Adipocyte (in vitro differentiated cells): ENCODE data around the gene NPTX1.

Source experiments
- DNase-seq: peaks from one replicate; pipeline ENCODE4 v3.0.0-alpha.2; 2015; ENCODE audit warnings: low read depth
- H3K27me3 ChIP-seq: replicated peaks from 2 replicates; pipeline ENCODE4 v1.7.0; 2013; ENCODE audit warnings: mild to moderate bottlenecking, low read length, moderate library complexity; ENCODE audit not compliant: control insufficient read depth, insufficient read depth
- H3K36me3 ChIP-seq: 2 replicates; pipeline ENCODE4 v1.7.0; 2013; ENCODE audit warnings: low read length, mild to moderate bottlenecking, moderate library complexity; ENCODE audit not compliant: control insufficient read depth, insufficient read depth, severe bottlenecking
- H3K4me1 ChIP-seq: 2 replicates; pipeline ENCODE4 v1.7.0; 2013; ENCODE audit warnings: mild to moderate bottlenecking, low read length, moderate library complexity; ENCODE audit not compliant: control insufficient read depth, insufficient read depth
- H3K4me3 ChIP-seq: 2 replicates; pipeline ENCODE4 v1.7.0; 2013; ENCODE audit warnings: mild to moderate bottlenecking, low read length, moderate library complexity
- H3K9ac ChIP-seq: 2 replicates; pipeline ENCODE4 v1.7.0; 2013; ENCODE audit warnings: mild to moderate bottlenecking, low read length, moderate library complexity
- H3K9me3 ChIP-seq: 2 replicates; pipeline ENCODE4 v1.7.0; 2013; ENCODE audit warnings: mild to moderate bottlenecking, low read length, moderate library complexity; ENCODE audit not compliant: control insufficient read depth

NPTX1 gene

DNA sequence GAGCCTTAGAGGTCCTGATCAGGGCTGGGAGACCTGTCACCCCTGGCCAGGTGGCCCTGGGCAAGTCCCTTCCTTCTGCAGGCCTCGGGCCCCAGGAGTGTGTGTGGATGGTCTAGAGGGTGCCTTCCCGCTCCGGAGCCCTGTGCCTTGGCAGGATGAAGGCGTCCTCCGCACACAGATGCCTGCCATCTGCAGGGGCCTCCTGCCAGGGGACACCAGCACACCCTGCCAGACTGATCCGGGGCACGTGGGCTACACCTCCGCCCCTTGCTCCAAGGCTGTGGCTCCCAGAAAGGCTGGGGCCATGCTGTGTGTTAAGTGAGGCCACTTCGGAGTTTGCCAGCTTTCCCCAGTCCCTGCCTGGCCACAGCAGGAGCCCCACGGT lies 30.7 kb downstream of the NPTX1 start:
- Histone ChIP-seq H3K27me3 (peaks cover 5% of the 10 kb centered on the region), H3K4me1 (no peaks in the 10 kb centered on the region), H3K9ac (no peak overlapping the region), H3K9me3 (no peaks in the 10 kb centered on the region), H3K36me3 (no peaks in the 10 kb centered on the region), H3K4me3 (no peak overlapping the region)
- DNase-seq: no peak

DNA sequence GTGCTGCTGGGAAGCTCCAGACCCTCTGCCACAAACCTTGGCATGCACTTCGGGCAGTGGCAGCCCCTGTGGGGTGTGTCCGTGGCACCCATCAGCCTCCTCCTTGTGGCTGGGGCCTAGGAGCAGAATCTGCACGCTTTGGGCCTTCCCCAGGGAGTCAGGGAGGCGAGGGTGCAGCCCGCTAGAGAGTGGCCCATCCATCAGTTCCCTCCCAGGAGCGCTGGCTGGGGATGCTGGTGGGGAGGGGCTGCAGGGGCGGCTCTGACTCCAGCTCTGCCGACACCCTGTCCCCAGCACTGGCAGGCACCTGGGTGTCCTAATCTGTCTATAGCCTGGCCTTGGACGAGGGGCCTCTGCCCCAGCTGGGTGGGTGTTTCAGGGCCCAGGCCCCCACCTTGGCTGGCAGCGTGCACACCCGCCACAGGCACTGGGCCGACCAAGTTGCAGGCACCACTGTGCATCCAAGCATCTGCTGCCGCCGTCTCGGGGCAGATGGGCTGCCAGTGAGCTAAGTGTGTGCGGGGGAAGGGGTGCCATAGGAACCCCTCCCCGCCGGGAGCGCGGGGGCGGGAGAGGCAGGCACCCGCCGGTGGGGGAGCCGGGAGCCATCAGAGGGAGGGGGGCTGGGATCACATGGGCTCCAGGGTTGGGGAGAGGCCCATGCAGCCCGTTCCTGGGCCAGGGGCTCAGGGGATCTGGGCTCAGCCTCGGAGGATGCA lies 31.2 kb downstream of the NPTX1 start:
- Histone ChIP-seq H3K9me3 (no peaks in the 10 kb centered on the region), H3K4me1 (no peaks in the 10 kb centered on the region), H3K36me3 (no peaks in the 10 kb centered on the region), H3K27me3 (peaks cover 5% of the 10 kb centered on the region), H3K4me3 (no peak overlapping the region), H3K9ac (no peak overlapping the region)
- DNase-seq: no peak

DNA sequence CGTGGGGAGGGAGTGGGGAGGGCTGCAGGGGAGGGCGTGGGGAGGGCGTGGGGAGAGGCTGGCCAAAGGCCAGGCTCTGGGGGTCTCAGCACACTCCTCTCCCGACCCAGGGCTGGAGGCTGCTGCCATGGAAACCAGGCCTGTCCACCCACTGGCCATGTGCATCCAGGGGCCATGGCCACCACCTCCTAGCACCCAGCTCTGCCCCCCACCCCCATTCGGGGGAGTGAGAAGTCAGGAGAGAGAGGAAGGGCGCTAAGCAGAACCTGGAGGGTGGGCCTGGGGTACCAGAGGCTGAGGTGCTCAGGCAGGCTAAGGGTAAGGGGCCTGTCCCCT lies 31.8 kb downstream of the NPTX1 start:
- H3K4me1 ChIP-seq: no peaks in the 10 kb centered on the region
- H3K9me3 ChIP-seq: no peaks in the 10 kb centered on the region
- no peak for DNase-seq
- H3K36me3 ChIP-seq: no peaks in the 10 kb centered on the region
- H3K27me3 ChIP-seq: peaks cover 5% of the 10 kb centered on the region
- no peak overlapping the region for H3K4me3 ChIP-seq
- no peak overlapping the region for H3K9ac ChIP-seq

DNA sequence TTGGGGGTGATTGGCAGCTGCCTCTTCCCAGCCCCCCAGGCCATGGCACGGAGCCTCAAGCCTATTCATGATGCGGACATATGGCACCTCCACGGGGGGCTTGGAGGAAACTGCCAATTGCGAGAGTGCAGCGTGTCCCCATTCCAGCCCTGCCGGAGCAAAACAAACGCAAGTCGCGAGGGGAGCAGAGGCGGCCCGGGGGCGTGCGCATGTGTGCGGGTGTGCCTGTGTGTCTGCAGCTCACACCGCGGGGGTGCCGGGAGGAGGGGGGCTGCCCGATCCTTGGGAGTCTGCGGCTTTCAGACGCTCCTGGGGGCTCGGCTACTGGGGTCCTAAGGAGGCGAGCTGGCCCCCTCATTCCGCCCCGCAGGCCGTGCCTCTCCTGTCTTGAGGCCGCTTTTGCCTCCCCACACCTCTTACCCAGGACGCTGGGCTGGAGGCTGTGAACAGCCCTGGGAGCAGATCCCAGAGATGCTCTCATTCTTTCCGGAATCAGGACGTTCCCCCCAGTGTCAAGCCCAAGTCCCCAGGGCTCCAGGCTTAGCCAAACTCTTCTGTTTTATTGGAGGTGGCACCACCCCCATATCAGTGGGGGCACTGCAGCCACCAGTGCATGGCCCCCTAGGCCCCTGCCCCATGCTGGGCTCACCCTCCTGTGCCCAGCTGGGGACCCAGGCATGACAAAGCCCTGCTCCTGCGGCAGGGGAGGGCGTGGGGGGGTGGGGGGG lies 32.3 kb downstream of the NPTX1 start:
- DNase-seq: no peak

DNA sequence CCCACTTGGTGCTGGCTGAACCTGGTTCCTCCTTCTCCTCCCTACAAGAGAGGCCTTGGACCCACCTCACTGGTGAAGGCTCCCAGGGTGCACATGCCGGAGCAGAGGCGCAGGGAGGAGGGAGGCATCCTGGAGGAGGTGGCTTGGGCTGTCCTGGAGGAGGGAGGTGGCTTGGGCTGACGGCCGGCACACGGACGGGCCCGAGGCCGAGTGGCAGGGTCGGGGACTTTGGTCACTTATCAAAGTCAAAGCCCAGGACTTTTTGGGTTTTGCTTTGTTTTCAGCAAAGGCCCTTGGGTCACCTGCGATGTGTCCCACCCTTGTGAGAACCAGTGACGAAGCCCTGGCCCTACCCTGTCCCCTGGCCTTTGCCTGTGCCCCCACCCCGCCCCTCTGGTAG lies 32.9 kb downstream of the NPTX1 start:
- Histone ChIP-seq H3K4me1 (no peaks in the 10 kb centered on the region), H3K9me3 (no peaks in the 10 kb centered on the region), H3K36me3 (no peaks in the 10 kb centered on the region), H3K27me3 (peaks cover 5% of the 10 kb centered on the region), H3K9ac (no peak overlapping the region), H3K4me3 (no peak overlapping the region)
- no peak for DNase-seq

More for the DNA sequence above, 32.3 kb downstream of the NPTX1 start:
- H3K9ac ChIP-seq: no peak overlapping the region
- no peak overlapping the region for H3K4me3 ChIP-seq
- no peaks in the 10 kb centered on the region for H3K36me3 ChIP-seq
- H3K9me3 ChIP-seq: no peaks in the 10 kb centered on the region
- H3K27me3 ChIP-seq: peaks cover 5% of the 10 kb centered on the region
- H3K4me1 ChIP-seq: no peaks in the 10 kb centered on the region

DNA sequence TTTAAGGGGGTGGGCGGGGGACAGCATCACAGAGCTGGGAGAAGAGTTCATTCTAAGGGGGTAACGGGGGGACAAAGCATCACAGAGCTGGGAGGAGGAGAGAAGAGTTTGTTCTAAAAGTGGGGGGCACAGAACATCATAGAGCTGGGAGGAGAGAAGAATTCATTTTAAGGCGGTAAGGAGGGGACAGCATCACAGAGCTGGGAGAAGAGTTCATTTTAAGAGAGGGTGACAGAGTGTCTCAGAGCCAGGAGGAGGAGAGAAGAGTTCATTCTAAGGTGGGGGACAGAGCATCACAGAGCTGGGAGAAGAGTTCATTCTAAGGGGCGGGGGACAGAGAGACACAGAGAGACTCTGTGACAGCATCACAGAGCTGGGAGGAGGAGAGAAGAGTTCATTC lies 33.6 kb downstream of the NPTX1 start:
- Histone ChIP-seq H3K36me3 (no peaks in the 10 kb centered on the region), H3K27me3 (peaks cover 5% of the 10 kb centered on the region), H3K4me1 (no peaks in the 10 kb centered on the region), H3K9me3 (no peaks in the 10 kb centered on the region), H3K4me3 (no peak overlapping the region), H3K9ac (no peak overlapping the region)
- DNase-seq: no peak

DNA sequence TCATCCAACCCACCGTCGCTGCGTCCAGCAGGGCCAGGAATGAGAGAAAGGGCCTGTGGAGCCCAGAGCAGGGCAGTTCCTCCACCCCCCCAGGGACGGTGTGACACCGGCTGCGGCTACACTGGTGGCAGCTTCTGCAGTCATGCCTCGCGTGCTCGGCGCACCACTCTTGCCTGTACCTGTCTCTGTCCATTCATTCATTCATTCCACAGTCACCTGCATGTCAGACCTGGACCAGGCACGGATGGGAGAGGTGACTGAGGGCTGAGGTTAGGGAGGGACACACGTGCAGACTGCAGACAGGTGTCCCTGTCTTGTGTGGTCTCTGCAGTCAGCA lies 34.1 kb downstream of the NPTX1 start:
- H3K9me3 ChIP-seq: no peaks in the 10 kb centered on the region
- no peaks in the 10 kb centered on the region for H3K4me1 ChIP-seq
- H3K9ac ChIP-seq: no peak overlapping the region
- no peak overlapping the region for H3K4me3 ChIP-seq
- peaks cover 5% of the 10 kb centered on the region for H3K27me3 ChIP-seq
- H3K36me3 ChIP-seq: no peaks in the 10 kb centered on the region
- DNase-seq: no peak

DNA sequence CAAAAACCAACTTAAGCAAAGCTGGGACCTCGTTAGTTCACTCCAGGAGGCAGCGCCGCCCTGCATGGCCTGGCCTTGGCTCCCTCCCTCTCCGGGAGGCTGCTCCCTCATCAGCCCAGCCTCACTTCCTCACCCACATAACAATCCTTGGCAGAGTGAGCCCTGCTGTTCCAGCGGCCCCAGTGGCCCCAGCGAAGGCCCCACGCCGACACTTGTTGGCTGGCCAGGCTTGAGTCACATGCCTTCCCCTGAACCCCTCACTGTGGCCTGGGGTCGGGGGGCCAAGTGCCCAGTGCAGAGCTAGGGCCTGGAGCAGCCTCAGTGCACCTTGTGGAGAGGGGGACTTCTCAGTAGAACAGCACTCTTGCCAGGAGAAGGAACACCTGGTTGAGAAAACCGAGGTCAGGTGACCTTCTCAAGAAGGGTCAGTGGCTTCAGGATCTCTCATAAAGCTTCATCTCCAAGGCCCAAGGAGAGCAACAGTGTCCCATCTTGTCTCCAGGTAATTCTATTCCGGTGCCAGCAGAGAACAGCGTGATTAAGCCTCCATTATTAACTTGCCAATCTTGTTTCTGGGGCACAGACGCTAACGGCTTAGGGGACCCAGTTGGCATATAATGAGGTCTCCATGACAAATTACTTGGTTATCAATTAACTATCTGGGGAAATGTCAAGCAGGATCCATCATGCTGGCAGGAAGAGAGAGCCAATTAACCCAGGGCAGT lies 34.6 kb downstream of the NPTX1 start:
- H3K9me3 ChIP-seq: no peaks in the 10 kb centered on the region

DNA sequence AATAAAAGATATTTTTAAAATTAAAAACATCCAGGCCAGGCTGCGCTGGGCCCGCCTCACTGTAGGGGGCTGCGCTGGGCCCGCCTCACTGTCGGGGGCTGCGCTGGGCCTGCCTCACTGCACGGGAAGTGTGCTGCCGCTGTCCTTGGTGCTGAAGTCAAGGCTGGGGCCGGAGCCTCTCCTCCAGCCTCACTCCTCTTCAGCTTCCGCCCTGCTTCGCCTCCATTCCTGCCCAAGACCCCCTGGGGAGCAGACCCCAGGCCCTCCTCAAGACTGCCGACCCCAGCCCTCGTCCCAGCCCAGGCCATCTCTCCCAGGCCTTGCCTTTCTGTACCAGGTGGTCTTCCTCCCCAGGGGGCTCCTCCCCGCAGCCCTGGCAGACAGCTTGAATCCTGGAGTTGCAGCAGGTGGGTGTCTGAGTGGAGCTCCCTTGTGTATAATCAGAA lies 35.3 kb downstream of the NPTX1 start:
- no peak overlapping the region for H3K4me3 ChIP-seq
- no peaks in the 10 kb centered on the region for H3K9me3 ChIP-seq
- no peaks in the 10 kb centered on the region for H3K36me3 ChIP-seq
- H3K9ac ChIP-seq: no peak overlapping the region
- H3K4me1 ChIP-seq: no peaks in the 10 kb centered on the region
- peak; percentile 63 for DNase-seq
- peaks cover 5% of the 10 kb centered on the region for H3K27me3 ChIP-seq

More for the DNA sequence above, 34.6 kb downstream of the NPTX1 start:
- DNase-seq: no peak
- no peaks in the 10 kb centered on the region for H3K36me3 ChIP-seq
- no peaks in the 10 kb centered on the region for H3K4me1 ChIP-seq
- no peak overlapping the region for H3K4me3 ChIP-seq
- H3K9ac ChIP-seq: no peak overlapping the region
- H3K27me3 ChIP-seq: peaks cover 5% of the 10 kb centered on the region

DNA sequence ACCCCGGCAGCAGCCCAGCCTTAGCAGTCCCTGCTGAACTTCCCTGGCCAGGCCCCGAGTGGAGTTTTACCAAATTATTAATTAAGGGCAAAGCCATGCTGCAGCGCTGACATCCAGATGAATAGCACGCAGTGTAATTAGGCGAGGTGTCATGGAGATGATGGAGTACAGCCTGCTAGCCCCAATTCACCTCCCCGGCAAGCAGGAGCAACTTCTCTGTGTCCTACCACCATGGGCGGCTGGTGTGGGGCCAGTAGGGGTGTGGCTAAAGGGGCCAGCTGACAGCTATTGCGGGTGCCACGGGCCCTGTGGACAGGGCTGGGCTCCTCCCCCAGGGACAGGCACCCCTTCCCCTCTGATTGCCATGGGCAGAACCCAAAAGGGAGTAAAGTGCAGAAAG lies 36.9 kb downstream of the NPTX1 start:
- Histone ChIP-seq H3K4me3 (no peak overlapping the region), H3K4me1 (no peaks in the 10 kb centered on the region), H3K9ac (no peak overlapping the region), H3K9me3 (no peaks in the 10 kb centered on the region), H3K27me3 (peaks cover 5% of the 10 kb centered on the region), H3K36me3 (no peaks in the 10 kb centered on the region)
- no peak for DNase-seq

DNA sequence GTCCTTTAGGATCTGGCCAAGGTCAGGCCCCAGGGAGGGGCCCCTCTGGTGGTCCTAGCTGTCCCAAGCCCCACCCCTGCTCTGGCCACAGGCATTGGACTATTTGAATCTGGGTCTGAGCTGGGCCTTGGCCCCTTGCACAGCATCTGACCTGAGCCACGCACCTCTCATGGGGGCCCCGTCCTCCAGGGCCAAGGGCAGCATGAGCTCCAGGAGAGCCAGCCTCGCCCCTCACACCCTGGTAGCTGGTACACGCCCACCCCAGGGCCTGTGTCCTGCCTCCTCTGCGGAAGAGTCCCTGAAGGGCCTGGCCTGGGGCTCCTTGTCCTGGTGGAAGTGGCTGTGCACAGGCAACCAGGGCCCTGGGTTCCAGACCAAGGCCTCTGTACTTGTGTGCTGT lies 37.6 kb downstream of the NPTX1 start:
- DNase-seq: no peak
- no peaks in the 10 kb centered on the region for H3K4me1 ChIP-seq
- H3K9ac ChIP-seq: no peak overlapping the region
- no peak overlapping the region for H3K4me3 ChIP-seq
- H3K27me3 ChIP-seq: peaks cover 3% of the 10 kb centered on the region
- H3K9me3 ChIP-seq: no peaks in the 10 kb centered on the region
- H3K36me3 ChIP-seq: no peaks in the 10 kb centered on the region
